ENCODE measurements around the gene FAM174A.

The FAM174A gene

GRCh38 chr5:100505984-100506670 lies 29.0 kb upstream of the FAM174A start:
- no peak for TF ChIP-seq REST (IDR thresholded peaks at IDR 0.05; ENCODE audit: insufficient read depth in 1 of 2, low read depth in 2 of 2, low read length in 2 of 2)
- no peak for TF ChIP-seq POLR2AphosphoS5 (IDR thresholded peaks at IDR 0.05; ENCODE audit: low read depth, low read length)
- TF ChIP-seq FOXP2 (optimal IDR thresholded peaks at IDR 0.05; ENCODE audit: borderline replicate concordance, extremely low read depth, extremely low read length, insufficient read depth) = no peak
- no peak for TF ChIP-seq TAF1 (IDR thresholded peaks at IDR 0.05; ENCODE audit: borderline replicate concordance, insufficient read depth, low read length)
- TF ChIP-seq SIN3A (IDR thresholded peaks at IDR 0.05; ENCODE audit: borderline replicate concordance, insufficient read depth, low read length) = no peak

- no peak for TF ChIP-seq TAF1 (IDR thresholded peaks at IDR 0.05; ENCODE audit: borderline replicate concordance, insufficient read depth, low read length)
- TF ChIP-seq FOXP2 (optimal IDR thresholded peaks at IDR 0.05; ENCODE audit: borderline replicate concordance, extremely low read depth, extremely low read length, insufficient read depth) = no peak
- TF ChIP-seq SIN3A (IDR thresholded peaks at IDR 0.05; ENCODE audit: borderline replicate concordance, insufficient read depth, low read length) = no peak
- TF ChIP-seq POLR2AphosphoS5 (IDR thresholded peaks at IDR 0.05; ENCODE audit: low read depth, low read length) = no peak
- no peak for TF ChIP-seq REST (IDR thresholded peaks at IDR 0.05; ENCODE audit: insufficient read depth in 1 of 2, low read depth in 2 of 2, low read length in 2 of 2)
These were observed 18.9 kb upstream of the FAM174A start for GRCh38 chr5:100516285-100516684.

GRCh38 chr5:100517301-100517974 lies 17.7 kb upstream of the FAM174A start:
- TF ChIP-seq TAF1 (IDR thresholded peaks at IDR 0.05; ENCODE audit: borderline replicate concordance, insufficient read depth, low read length) (no peak), FOXP2 (optimal IDR thresholded peaks at IDR 0.05; ENCODE audit: borderline replicate concordance, extremely low read depth, extremely low read length, insufficient read depth) (no peak), SIN3A (IDR thresholded peaks at IDR 0.05; ENCODE audit: borderline replicate concordance, insufficient read depth, low read length) (no peak), REST (IDR thresholded peaks at IDR 0.05; ENCODE audit: insufficient read depth in 1 of 2, low read depth in 2 of 2, low read length in 2 of 2) (no peak), POLR2AphosphoS5 (IDR thresholded peaks at IDR 0.05; ENCODE audit: low read depth, low read length) (no peak)

GRCh38 chr5:100518377-100518776 lies 16.8 kb upstream of the FAM174A start:
- TF ChIP-seq SIN3A (IDR thresholded peaks at IDR 0.05; ENCODE audit: borderline replicate concordance, insufficient read depth, low read length) (no peak), FOXP2 (optimal IDR thresholded peaks at IDR 0.05; ENCODE audit: borderline replicate concordance, extremely low read depth, extremely low read length, insufficient read depth) (no peak), POLR2AphosphoS5 (IDR thresholded peaks at IDR 0.05; ENCODE audit: low read depth, low read length) (no peak), TAF1 (IDR thresholded peaks at IDR 0.05; ENCODE audit: borderline replicate concordance, insufficient read depth, low read length) (no peak), REST (IDR thresholded peaks at IDR 0.05; ENCODE audit: insufficient read depth in 1 of 2, low read depth in 2 of 2, low read length in 2 of 2) (no peak)
